H1 (cell line): ENCODE results near the gene RBM4B. TPM values are rescaled to one million over a fixed set of nuclear protein-coding genes. Genes with fewer than 3 reads are reported as not detected.
A peak's percentile ranks its signal among the peaks of the same experiment; 100 is the strongest.

Source experiments
- CTCF ChIA-PET: fragments of 300-600 bp; sonication (Branson Sonifier 250); formaldehyde crosslinking; loops from one replicate; lab custom pipeline; 2021; ENCODE audit not compliant: partially characterized antibody; lab: Charles Lee
- POLR2A ChIA-PET: fragments of 300-600 bp; sonication (Branson Sonifier 250); formaldehyde crosslinking; loops from one replicate; lab custom pipeline; 2021; ENCODE audit warnings: inconsistent platforms; ENCODE audit not compliant: partially characterized antibody; lab: Charles Lee
- DNase-seq, 2 experiments: peaks; one replicate each; pipeline versions ENCODE4 v3.0.0 to v3.0.0-alpha.2; 2010 to 2022; ENCODE audit warnings: low spot score in 2 of 2, low read depth in 1 of 2, mixed read lengths in 1 of 2
- FAIRE-seq: peaks from 2 replicates; lab custom pipeline; 2011; peaks lifted over from hg19 to GRCh38; lab: Jason Lieb, UNC
- H2AFZ ChIP-seq: 2 replicates; pipeline ENCODE4 v1.8.1; 2012; ENCODE audit warnings: low read length, inconsistent platforms
- H2AK5ac ChIP-seq: 2 replicates; pipeline ENCODE4 v1.6.1; 2013; ENCODE audit warnings: low read depth, low read length
- H2BK120ac ChIP-seq: replicated peaks from 2 replicates; pipeline ENCODE3; 2013; ENCODE audit warnings: low read depth, low read length, inconsistent platforms
- H2BK12ac ChIP-seq: 2 replicates; pipeline ENCODE4 v1.6.1; 2013; ENCODE audit warnings: low read depth, low read length
- H2BK15ac ChIP-seq: 2 replicates; pipeline ENCODE4 v1.6.1; 2013; ENCODE audit warnings: low read length
- H2BK20ac ChIP-seq: 2 replicates; pipeline ENCODE4 v1.6.1; 2013; ENCODE audit warnings: low read length
- H2BK5ac ChIP-seq: 2 replicates; pipeline ENCODE4 v1.6.1; 2013; ENCODE audit warnings: low read depth, low read length
- H3K14ac ChIP-seq: 2 replicates; pipeline ENCODE4 v1.6.1; 2013; ENCODE audit warnings: inconsistent platforms; ENCODE audit not compliant: insufficient read length
- H3K18ac ChIP-seq: 2 replicates; pipeline ENCODE4 v1.6.1; 2013; ENCODE audit warnings: low read length; ENCODE audit errors: extremely low read depth
- H3K23ac ChIP-seq: 2 replicates; pipeline ENCODE4 v1.6.1; 2013; ENCODE audit warnings: inconsistent platforms; ENCODE audit not compliant: insufficient read length
- H3K23me2 ChIP-seq: 2 replicates; pipeline ENCODE4 v1.6.1; 2013; ENCODE audit warnings: low read depth, low read length
- H3K27ac ChIP-seq: 2 replicates; pipeline ENCODE4 v1.6.1; 2011; ENCODE audit warnings: low read depth, low read length, inconsistent platforms
- H3K27me3 ChIP-seq, 4 experiments: replicated peaks in 1 of 4; 1 replicate in 1 of 4; 2 replicates in 3 of 4; pipeline versions ENCODE4 v1.6.1 to v1.8.1; 2011 to 2013; ENCODE audit warnings: low read length in 3 of 4, mild to moderate bottlenecking in 3 of 4, inconsistent platforms in 2 of 4, mixed read lengths in 2 of 4, moderate library complexity in 1 of 4; ENCODE audit not compliant: control insufficient read depth in 3 of 4, insufficient read depth in 3 of 4; ENCODE audit errors: extremely low read depth in 1 of 4
- H3K36me3 ChIP-seq, 4 experiments: 2 replicates each; pipeline versions ENCODE4 v1.6.1 to v1.8.1; 2011 to 2013; ENCODE audit warnings: mild to moderate bottlenecking in 4 of 4, low read length in 3 of 4, moderate library complexity in 2 of 4, control low read depth in 1 of 4, inconsistent platforms in 1 of 4; ENCODE audit not compliant: insufficient read depth in 4 of 4, control insufficient read depth in 2 of 4
- H3K4ac ChIP-seq: replicated peaks from 2 replicates; pipeline ENCODE3; 2013; ENCODE audit warnings: low read length, low read depth, mixed read lengths, inconsistent platforms; ENCODE audit not compliant: insufficient read length
- H3K4me1 ChIP-seq, 4 experiments: replicated peaks in 1 of 4; 1 replicate in 1 of 4; 2 replicates in 3 of 4; pipeline versions ENCODE4 v1.6.1 to v1.8.1; 2011 to 2013; ENCODE audit warnings: low read length in 3 of 4, inconsistent platforms in 2 of 4, mixed read lengths in 1 of 4; ENCODE audit not compliant: insufficient read depth in 4 of 4, control insufficient read depth in 3 of 4
- H3K4me2 ChIP-seq, 2 experiments: 2 replicates each; pipeline versions ENCODE4 v1.6.1 to v1.8.1; 2011 to 2013; ENCODE audit warnings: low read depth in 2 of 2, low read length in 2 of 2, control low read depth in 1 of 2, inconsistent platforms in 1 of 2, mild to moderate bottlenecking in 1 of 2; ENCODE audit not compliant: insufficient read depth in 1 of 2
- H3K4me3 ChIP-seq, 4 experiments: fragments of 200-600, 300-600 bp in 1 of 4; sonication (generic), shearing (Covaris generic), sonication (Bioruptor Twin) in 1 of 4; 2 replicates each; pipeline versions ENCODE4 v1.5.1 to v1.8.1; 2011 to 2016; ENCODE audit warnings: low read length in 4 of 4, low read depth in 3 of 4, control low read depth in 2 of 4, inconsistent platforms in 2 of 4, mild to moderate bottlenecking in 2 of 4, mixed read lengths in 1 of 4, moderate library complexity in 1 of 4; ENCODE audit not compliant: insufficient read depth in 2 of 4; ENCODE audit errors: extremely low read depth in 1 of 4
- H3K56ac ChIP-seq: replicated peaks from 2 replicates; pipeline ENCODE3; 2013; ENCODE audit warnings: low read depth, mild to moderate bottlenecking, mixed read lengths, low read length, inconsistent platforms; ENCODE audit not compliant: insufficient read length
- H3K79me1 ChIP-seq: 2 replicates; pipeline ENCODE4 v1.6.1; 2013; ENCODE audit warnings: low read depth, low read length, control low read depth
- H3K79me2 ChIP-seq, 2 experiments: 2 replicates each; pipeline versions ENCODE4 v1.6.1 to v1.8.1; 2012 to 2013; ENCODE audit warnings: low read length in 2 of 2, mild to moderate bottlenecking in 2 of 2, inconsistent platforms in 1 of 2; ENCODE audit not compliant: insufficient read depth in 2 of 2, control insufficient read depth in 1 of 2
- H3K9ac ChIP-seq, 4 experiments: replicated peaks in 1 of 4; 1 replicate in 1 of 4; 2 replicates in 3 of 4; pipeline versions ENCODE4 v1.6.1 to v1.8.1; 2011 to 2013; ENCODE audit warnings: low read depth in 3 of 4, low read length in 3 of 4, control low read depth in 2 of 4, mild to moderate bottlenecking in 2 of 4, moderate library complexity in 2 of 4, inconsistent platforms in 1 of 4; ENCODE audit errors: extremely low read depth in 1 of 4
- H3K9me3 ChIP-seq, 2 experiments: 2 replicates each; pipeline versions ENCODE4 v1.6.1 to v1.8.1; 2012 to 2013; ENCODE audit warnings: mild to moderate bottlenecking in 2 of 2, moderate library complexity in 2 of 2, control low read depth in 1 of 2, inconsistent platforms in 1 of 2, low read depth in 1 of 2, low read length in 1 of 2, mixed read lengths in 1 of 2; ENCODE audit not compliant: insufficient read depth in 2 of 2
- H4K20me1 ChIP-seq, 2 experiments: replicated peaks in 1 of 2; 2 replicates each; pipeline versions ENCODE3 to v1.8.1; 2011 to 2013; ENCODE audit warnings: inconsistent platforms in 2 of 2, low read length in 2 of 2, mild to moderate bottlenecking in 1 of 2; ENCODE audit not compliant: insufficient read depth in 2 of 2, control insufficient read depth in 1 of 2
- H4K5ac ChIP-seq: 2 replicates; pipeline ENCODE4 v1.6.1; 2013; ENCODE audit warnings: low read length, low read depth, mixed read lengths, inconsistent platforms; ENCODE audit not compliant: insufficient read length
- H4K8ac ChIP-seq: 2 replicates; pipeline ENCODE4 v1.8.0; 2013; ENCODE audit warnings: mild to moderate bottlenecking, moderate library complexity, low read length, inconsistent platforms; ENCODE audit not compliant: insufficient read depth; ENCODE audit errors: extremely low read depth
- H4K91ac ChIP-seq: replicated peaks from 2 replicates; pipeline ENCODE3; 2013; ENCODE audit warnings: low read length, mixed read lengths, inconsistent platforms; ENCODE audit not compliant: insufficient read length
- POLR2A ChIP-seq, 2 experiments: IDR thresholded peaks; 1 replicate in 1 of 2; 2 replicates in 1 of 2; pipeline ENCODE4 v1.6.1; 2011; ENCODE audit warnings: low read depth in 2 of 2, low read length in 2 of 2, mild to moderate bottlenecking in 2 of 2; ENCODE audit errors: control extremely low read depth in 1 of 2
- WGBS, 2 experiments: shearing (Covaris generic) in 1 of 2; methylation state at CpG; one replicate each; pipeline versions ENCODE4 v1.1.6 to v1.1.7; 2013 to 2015; ENCODE audit warnings: low lambda C conversion rate in 2 of 2, mixed read lengths in 2 of 2, inconsistent platforms in 1 of 2, low coverage in 1 of 2, missing lambda C conversion rate in 1 of 2; ENCODE audit not compliant: insufficient replicate concordance in 2 of 2, insufficient coverage in 1 of 2, insufficient read length in 1 of 2; ENCODE audit errors: extremely low coverage in 1 of 2, missing lambda C conversion rate in 1 of 2; 5-methylcytosine and 5-hydroxymethylcytosine counted together
- polyA plus RNA-seq, 7 experiments: library from polyadenylated mRNA; depleted of rRNA in 3 of 7; stranded (reverse) in 5 of 7; unstranded in 2 of 7; fragments of >200 nt in 5 of 7; fragments of 200-250 nt in 2 of 7; gene quantifications; 1 replicate in 5 of 7; 2 replicates in 1 of 7; 4 replicates in 1 of 7; pipeline versions ENCODE4 v1.2.1 to v1.2.3, GENCODE V29; 2011 to 2013; ENCODE audit warnings: missing spikeins in 2 of 7, mixed read lengths in 2 of 7
- total RNA-seq: library from RNA; stranded (reverse); fragmentation: NEBNext Ultra II Directional; extraction: Animal tissue kit (Norgen Biotek cat#: 25700); gene quantifications from 2 replicates; pipeline ENCODE4 v1.2.1, GENCODE V29; 2021
- TF ChIP-seq, protein P1 (sequence below): IDR thresholded peaks from 2 replicates; pipeline ENCODE4 v1.6.1; 2012; ENCODE audit warnings: inconsistent platforms

The RBM4B gene
- total and polyA plus RNA-seq, 2 of the 8 experiments (the other 6 are each of a cell fraction or from before 2014, with no cell fraction given) = 27.5 to 30.5 TPM

DNA sequence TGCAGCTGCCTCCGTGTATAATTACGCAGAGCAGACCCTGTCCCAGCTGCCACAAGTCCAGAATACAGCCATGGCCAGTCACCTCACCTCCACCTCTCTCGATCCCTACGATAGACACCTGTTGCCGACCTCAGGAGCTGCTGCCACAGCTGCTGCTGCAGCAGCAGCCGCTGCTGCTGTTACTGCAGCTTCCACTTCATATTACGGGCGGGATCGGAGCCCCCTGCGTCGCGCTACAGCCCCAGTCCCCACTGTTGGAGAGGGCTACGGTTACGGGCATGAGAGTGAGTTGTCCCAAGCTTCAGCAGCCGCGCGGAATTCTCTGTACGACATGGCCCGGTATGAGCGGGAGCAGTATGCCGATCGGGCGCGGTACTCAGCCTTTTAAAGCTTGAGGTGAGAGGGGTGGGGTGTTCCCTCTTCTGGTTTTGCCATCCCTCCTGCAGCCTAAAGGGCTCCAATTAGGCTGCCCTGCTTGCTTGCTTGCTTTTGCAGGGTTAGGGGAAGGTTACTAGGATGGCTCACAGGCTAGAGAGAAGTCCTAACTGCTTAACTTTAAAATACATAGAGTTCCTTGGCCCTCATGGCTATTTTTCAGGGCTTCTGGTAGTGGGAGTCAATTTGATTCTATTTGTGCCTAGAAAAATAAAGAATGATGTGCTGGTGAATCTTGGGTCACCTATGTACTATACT is 33.8 kb downstream of the RBM4B start:
- H3K4me2 ChIP-seq = peak overlapping the region; percentile 3 to 41; a peak in 3 of 4 replicates

More for the DNA sequence above, 33.8 kb downstream of the RBM4B start:
- Histone ChIP-seq H2BK20ac (no peak overlapping the region), H3K4me3 (peak overlapping the region in 1 of 4 experiments; percentile 5; a peak in 2 of 8 replicates), H3K4ac (no peak overlapping the region), H3K27me3 (no peaks in the 10 kb centered on the region), H3K23me2 (peaks cover 9% of the 10 kb centered on the region), H2BK5ac (no peak overlapping the region), H2BK12ac (no peak overlapping the region), H2BK15ac (no peak overlapping the region), H3K9me3 (no peaks in the 10 kb centered on the region), H4K20me1 (peaks cover 52 to 60% of the 10 kb centered on the region in 2 experiments), H3K14ac (no peak overlapping the region), H2AK5ac (no peak overlapping the region), H4K5ac (no peak overlapping the region), H2BK120ac (no peak overlapping the region), H3K79me2 (peaks cover 72 to 100% of the 10 kb centered on the region in 2 experiments), H3K9ac (no peak overlapping the region), H3K79me1 (peaks cover 3% of the 10 kb centered on the region; the same call in 1 of the 2 replicates), H3K18ac (no peak overlapping the region), H2AFZ (no peak overlapping the region), H3K23ac (no peak overlapping the region), H3K36me3 (peaks cover 43 to 89% (median 73%) of the 10 kb centered on the region in 4 experiments), H3K27ac (no peak overlapping the region), H4K91ac (no peak overlapping the region), H3K4me1 (peaks cover 0 to 20% (median 13%) of the 10 kb centered on the region in 4 experiments; a peak in 4 of 7 replicates), H3K56ac (no peak overlapping the region), H4K8ac (peak overlapping the region; percentile 16; the same call in 1 of the 2 replicates)
- CTCF ChIA-PET = interaction anchor here (1.1 to 1.9 kb wide), 3 partner anchors 53 to 190 kb away, joined by 3 to 6 read pairs (median 3); no protein-coding TSS in a partner anchor
- FAIRE-seq (no peak), DNase-seq (no peak)
- POLR2A ChIA-PET = interaction anchor here (1.0 to 66.2 kb wide), 6 partner anchors 1 to 135 kb away, joined by 3 to 2165 read pairs (median 14); partner anchors contain the start of genes CCDC87, CCS, RBM14 and RBM4
- TF ChIP-seq, protein P1, sequence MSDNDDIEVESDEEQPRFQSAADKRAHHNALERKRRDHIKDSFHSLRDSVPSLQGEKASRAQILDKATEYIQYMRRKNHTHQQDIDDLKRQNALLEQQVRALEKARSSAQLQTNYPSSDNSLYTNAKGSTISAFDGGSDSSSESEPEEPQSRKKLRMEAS = no peak
- TF ChIP-seq POLR2A (IDR thresholded peaks at IDR 0.05; ENCODE audit: control extremely low read depth in 1 of 2, low read depth in 2 of 2, low read length in 2 of 2) = peak; percentile 56 to 62; a peak in 2 of 3 replicates
- 95% methylated on average over 24 of the region's 24 CpGs; no CpG with 5 or more reads in 1 of the 2 experiments for WGBS, 2 experiments
